Measurements from ENCODE around the gene CNPY4.
A peak's percentile ranks its signal among the peaks of the same experiment; 100 is the strongest.

The CNPY4 gene

GRCh38 chr7:100152937-100153666 lies 33.7 kb downstream of the CNPY4 start:
- no peak for DNase-seq

GRCh38 chr7:100153708-100154535 lies 34.5 kb downstream of the CNPY4 start:
- DNase-seq = no peak

GRCh38 chr7:100154651-100155491 lies 35.4 kb downstream of the CNPY4 start:
- no peak for DNase-seq

GRCh38 chr7:100155553-100156317 lies 36.3 kb downstream of the CNPY4 start:
- DNase-seq = no peak

- no peak for DNase-seq
Observed at GRCh38 chr7:100156331-100157068, 37.1 kb downstream of the CNPY4 start.

GRCh38 chr7:100157069-100157333 lies 37.6 kb downstream of the CNPY4 start:
- DNase-seq = no peak

GRCh38 chr7:100157334-100158228 lies 38.1 kb downstream of the CNPY4 start:
- no peak for DNase-seq

- peak; percentile 75 for DNase-seq
Observed at GRCh38 chr7:100158229-100159098, 39.0 kb downstream of the CNPY4 start, which contains the start of gene TRAPPC14. TSS of gene TRAPPC14 (minus strand) at chr7:100158723. CDS start at chr7:100158499, 224 bp downstream.

GRCh38 chr7:100159099-100159623 lies 39.7 kb downstream of the CNPY4 start:
- no peak for DNase-seq

- no peak for DNase-seq
Observed at GRCh38 chr7:100160067-100160466, 40.6 kb downstream of the CNPY4 start.

GRCh38 chr7:100163006-100163531 lies 43.6 kb downstream of the CNPY4 start:
- DNase-seq = no peak

GRCh38 chr7:100163871-100164270 lies 44.4 kb downstream of the CNPY4 start:
- DNase-seq = no peak

GRCh38 chr7:100166317-100166940 lies 47.0 kb downstream of the CNPY4 start:
- DNase-seq = no peak

- no peak for DNase-seq
Observed at GRCh38 chr7:100166970-100167911, 47.8 kb downstream of the CNPY4 start.

GRCh38 chr7:100167912-100168323 lies 48.5 kb downstream of the CNPY4 start:
- DNase-seq = no peak

GRCh38 chr7:100169147-100169850 lies 49.9 kb downstream of the CNPY4 start:
- DNase-seq = peak; percentile 10
